Measurements from ENCODE around the gene GABARAP.

DNA sequence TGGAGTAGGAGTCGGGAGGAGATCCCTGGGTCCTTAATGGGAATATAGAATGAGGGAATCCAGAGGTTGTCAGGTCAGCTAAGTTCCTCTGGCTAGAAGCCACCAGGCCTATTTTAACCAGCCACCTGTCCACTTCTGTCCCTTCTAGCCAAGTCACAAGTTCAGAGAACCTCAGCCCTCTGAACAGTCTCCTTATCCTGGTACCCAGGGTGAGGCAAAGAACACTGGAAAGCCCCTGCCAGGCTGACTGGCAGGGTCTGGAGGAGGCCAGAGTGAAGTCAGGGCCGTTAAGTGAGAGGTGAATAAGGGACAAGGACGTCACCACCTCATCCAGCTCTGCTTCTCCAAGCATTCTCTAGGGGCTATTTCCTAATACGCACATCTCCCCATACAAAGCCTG lies 6.5 kb upstream of the GABARAP start:
- TF ChIP-seq, protein P1, sequence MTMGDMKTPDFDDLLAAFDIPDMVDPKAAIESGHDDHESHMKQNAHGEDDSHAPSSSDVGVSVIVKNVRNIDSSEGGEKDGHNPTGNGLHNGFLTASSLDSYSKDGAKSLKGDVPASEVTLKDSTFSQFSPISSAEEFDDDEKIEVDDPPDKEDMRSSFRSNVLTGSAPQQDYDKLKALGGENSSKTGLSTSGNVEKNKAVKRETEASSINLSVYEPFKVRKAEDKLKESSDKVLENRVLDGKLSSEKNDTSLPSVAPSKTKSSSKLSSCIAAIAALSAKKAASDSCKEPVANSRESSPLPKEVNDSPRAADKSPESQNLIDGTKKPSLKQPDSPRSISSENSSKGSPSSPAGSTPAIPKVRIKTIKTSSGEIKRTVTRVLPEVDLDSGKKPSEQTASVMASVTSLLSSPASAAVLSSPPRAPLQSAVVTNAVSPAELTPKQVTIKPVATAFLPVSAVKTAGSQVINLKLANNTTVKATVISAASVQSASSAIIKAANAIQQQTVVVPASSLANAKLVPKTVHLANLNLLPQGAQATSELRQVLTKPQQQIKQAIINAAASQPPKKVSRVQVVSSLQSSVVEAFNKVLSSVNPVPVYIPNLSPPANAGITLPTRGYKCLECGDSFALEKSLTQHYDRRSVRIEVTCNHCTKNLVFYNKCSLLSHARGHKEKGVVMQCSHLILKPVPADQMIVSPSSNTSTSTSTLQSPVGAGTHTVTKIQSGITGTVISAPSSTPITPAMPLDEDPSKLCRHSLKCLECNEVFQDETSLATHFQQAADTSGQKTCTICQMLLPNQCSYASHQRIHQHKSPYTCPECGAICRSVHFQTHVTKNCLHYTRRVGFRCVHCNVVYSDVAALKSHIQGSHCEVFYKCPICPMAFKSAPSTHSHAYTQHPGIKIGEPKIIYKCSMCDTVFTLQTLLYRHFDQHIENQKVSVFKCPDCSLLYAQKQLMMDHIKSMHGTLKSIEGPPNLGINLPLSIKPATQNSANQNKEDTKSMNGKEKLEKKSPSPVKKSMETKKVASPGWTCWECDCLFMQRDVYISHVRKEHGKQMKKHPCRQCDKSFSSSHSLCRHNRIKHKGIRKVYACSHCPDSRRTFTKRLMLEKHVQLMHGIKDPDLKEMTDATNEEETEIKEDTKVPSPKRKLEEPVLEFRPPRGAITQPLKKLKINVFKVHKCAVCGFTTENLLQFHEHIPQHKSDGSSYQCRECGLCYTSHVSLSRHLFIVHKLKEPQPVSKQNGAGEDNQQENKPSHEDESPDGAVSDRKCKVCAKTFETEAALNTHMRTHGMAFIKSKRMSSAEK (CRISPR knock-in tag; IDR thresholded peaks at IDR 0.05; ENCODE audit: borderline replicate concordance): no peak
- TF ChIP-seq, protein P2, sequence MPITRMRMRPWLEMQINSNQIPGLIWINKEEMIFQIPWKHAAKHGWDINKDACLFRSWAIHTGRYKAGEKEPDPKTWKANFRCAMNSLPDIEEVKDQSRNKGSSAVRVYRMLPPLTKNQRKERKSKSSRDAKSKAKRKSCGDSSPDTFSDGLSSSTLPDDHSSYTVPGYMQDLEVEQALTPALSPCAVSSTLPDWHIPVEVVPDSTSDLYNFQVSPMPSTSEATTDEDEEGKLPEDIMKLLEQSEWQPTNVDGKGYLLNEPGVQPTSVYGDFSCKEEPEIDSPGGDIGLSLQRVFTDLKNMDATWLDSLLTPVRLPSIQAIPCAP (CRISPR knock-in tag; IDR thresholded peaks at IDR 0.05): no peak
- TF ChIP-seq, protein P3, sequence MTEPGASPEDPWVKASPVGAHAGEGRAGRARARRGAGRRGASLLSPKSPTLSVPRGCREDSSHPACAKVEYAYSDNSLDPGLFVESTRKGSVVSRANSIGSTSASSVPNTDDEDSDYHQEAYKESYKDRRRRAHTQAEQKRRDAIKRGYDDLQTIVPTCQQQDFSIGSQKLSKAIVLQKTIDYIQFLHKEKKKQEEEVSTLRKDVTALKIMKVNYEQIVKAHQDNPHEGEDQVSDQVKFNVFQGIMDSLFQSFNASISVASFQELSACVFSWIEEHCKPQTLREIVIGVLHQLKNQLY (CRISPR knock-in tag; IDR thresholded peaks at IDR 0.05): no peak
- TF ChIP-seq, protein P4, sequence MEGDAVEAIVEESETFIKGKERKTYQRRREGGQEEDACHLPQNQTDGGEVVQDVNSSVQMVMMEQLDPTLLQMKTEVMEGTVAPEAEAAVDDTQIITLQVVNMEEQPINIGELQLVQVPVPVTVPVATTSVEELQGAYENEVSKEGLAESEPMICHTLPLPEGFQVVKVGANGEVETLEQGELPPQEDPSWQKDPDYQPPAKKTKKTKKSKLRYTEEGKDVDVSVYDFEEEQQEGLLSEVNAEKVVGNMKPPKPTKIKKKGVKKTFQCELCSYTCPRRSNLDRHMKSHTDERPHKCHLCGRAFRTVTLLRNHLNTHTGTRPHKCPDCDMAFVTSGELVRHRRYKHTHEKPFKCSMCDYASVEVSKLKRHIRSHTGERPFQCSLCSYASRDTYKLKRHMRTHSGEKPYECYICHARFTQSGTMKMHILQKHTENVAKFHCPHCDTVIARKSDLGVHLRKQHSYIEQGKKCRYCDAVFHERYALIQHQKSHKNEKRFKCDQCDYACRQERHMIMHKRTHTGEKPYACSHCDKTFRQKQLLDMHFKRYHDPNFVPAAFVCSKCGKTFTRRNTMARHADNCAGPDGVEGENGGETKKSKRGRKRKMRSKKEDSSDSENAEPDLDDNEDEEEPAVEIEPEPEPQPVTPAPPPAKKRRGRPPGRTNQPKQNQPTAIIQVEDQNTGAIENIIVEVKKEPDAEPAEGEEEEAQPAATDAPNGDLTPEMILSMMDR (IDR thresholded peaks at IDR 0.05): no peak
- TF ChIP-seq, protein P5, sequence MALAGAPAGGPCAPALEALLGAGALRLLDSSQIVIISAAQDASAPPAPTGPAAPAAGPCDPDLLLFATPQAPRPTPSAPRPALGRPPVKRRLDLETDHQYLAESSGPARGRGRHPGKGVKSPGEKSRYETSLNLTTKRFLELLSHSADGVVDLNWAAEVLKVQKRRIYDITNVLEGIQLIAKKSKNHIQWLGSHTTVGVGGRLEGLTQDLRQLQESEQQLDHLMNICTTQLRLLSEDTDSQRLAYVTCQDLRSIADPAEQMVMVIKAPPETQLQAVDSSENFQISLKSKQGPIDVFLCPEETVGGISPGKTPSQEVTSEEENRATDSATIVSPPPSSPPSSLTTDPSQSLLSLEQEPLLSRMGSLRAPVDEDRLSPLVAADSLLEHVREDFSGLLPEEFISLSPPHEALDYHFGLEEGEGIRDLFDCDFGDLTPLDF (CRISPR knock-in tag; IDR thresholded peaks at IDR 0.05): no peak
- TF ChIP-seq, protein P6, sequence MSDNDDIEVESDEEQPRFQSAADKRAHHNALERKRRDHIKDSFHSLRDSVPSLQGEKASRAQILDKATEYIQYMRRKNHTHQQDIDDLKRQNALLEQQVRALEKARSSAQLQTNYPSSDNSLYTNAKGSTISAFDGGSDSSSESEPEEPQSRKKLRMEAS (CRISPR knock-in tag; IDR thresholded peaks at IDR 0.05): no peak
- TF ChIP-seq ZNF416 (CRISPR knock-in tag; IDR thresholded peaks at IDR 0.05) (no peak), ESRRA (CRISPR knock-in tag; IDR thresholded peaks at IDR 0.05; ENCODE audit: borderline replicate concordance) (no peak), ELF4 (CRISPR knock-in tag; IDR thresholded peaks at IDR 0.05; ENCODE audit: low read depth) (no peak), TP53 (CRISPR knock-in tag; IDR thresholded peaks at IDR 0.05) (no peak), OVOL2 (CRISPR knock-in tag; IDR thresholded peaks at IDR 0.05; ENCODE audit: borderline replicate concordance) (no peak)
- TF ChIP-seq, protein P7, sequence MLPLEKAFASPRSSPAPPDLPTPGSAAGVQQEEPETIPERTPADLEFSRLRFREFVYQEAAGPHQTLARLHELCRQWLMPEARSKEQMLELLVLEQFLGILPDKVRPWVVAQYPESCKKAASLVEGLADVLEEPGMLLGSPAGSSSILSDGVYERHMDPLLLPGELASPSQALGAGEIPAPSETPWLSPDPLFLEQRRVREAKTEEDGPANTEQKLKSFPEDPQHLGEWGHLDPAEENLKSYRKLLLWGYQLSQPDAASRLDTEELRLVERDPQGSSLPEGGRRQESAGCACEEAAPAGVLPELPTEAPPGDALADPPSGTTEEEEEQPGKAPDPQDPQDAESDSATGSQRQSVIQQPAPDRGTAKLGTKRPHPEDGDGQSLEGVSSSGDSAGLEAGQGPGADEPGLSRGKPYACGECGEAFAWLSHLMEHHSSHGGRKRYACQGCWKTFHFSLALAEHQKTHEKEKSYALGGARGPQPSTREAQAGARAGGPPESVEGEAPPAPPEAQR (CRISPR knock-in tag; IDR thresholded peaks at IDR 0.05): no peak
- TF ChIP-seq, protein P8, sequence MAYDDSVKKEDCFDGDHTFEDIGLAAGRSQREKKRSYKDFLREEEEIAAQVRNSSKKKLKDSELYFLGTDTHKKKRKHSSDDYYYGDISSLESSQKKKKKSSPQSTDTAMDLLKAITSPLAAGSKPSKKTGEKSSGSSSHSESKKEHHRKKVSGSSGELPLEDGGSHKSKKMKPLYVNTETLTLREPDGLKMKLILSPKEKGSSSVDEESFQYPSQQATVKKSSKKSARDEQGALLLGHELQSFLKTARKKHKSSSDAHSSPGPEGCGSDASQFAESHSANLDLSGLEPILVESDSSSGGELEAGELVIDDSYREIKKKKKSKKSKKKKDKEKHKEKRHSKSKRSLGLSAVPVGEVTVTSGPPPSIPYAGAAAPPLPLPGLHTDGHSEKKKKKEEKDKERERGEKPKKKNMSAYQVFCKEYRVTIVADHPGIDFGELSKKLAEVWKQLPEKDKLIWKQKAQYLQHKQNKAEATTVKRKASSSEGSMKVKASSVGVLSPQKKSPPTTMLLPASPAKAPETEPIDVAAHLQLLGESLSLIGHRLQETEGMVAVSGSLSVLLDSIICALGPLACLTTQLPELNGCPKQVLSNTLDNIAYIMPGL (CRISPR knock-in tag; IDR thresholded peaks at IDR 0.05): no peak

All from WTC11 (cell line).